Astrocyte of the cerebellum (primary cell): ENCODE measurements around the gene PTPRQ.
A peak's percentile ranks its signal among the peaks of the same experiment; 100 is the strongest.

Source experiments
- DNase-seq: peaks from one replicate; pipeline ENCODE4 v3.0.0-alpha.2; 2011; ENCODE audit warnings: low read depth
- H3K4me3 ChIP-seq: 2 replicates; pipeline ENCODE4 v1.5.1; 2011; ENCODE audit warnings: mild to moderate bottlenecking, low read depth, low read length, moderate library complexity
- CTCF ChIP-seq: IDR thresholded peaks from 2 replicates; pipeline ENCODE4 v1.5.1; 2012; ENCODE audit warnings: low read length, low read depth, moderate library complexity, mild to moderate bottlenecking; ENCODE audit errors: missing control alignments
- in situ Hi-C: cut with HindIII; loops from 2 replicates; pipeline ENCODE4 v1.10.0; 2017; ENCODE audit warnings: low sequenced_read_pairs

Gene PTPRQ

GRCh38 chr12:80690513-80690912 lies 246.5 kb downstream of the PTPRQ start:
- no peak for TF ChIP-seq CTCF
- in situ Hi-C loops = no loop called here
- no peak for DNase-seq

GRCh38 chr12:80692114-80692513 lies 248.1 kb downstream of the PTPRQ start:
- H3K4me3 ChIP-seq = no peak overlapping the region
- TF ChIP-seq CTCF = no peak
- in situ Hi-C loops = no loop called here
- DNase-seq = no peak

More at GRCh38 chr12:80690513-80690912, 246.5 kb downstream of the PTPRQ start:
- no peak overlapping the region for H3K4me3 ChIP-seq

GRCh38 chr12:80697270-80697887 lies 253.3 kb downstream of the PTPRQ start:
- in situ Hi-C loops = no loop called here
- H3K4me3 ChIP-seq = no peak overlapping the region
- DNase-seq = no peak
- no peak for TF ChIP-seq CTCF

- H3K4me3 ChIP-seq = no peak overlapping the region
- in situ Hi-C loops = no loop called here
- DNase-seq = no peak
- no peak for TF ChIP-seq CTCF
These were observed 254.2 kb downstream of the PTPRQ start for GRCh38 chr12:80698256-80698655.

GRCh38 chr12:80698847-80699542 lies 255.0 kb downstream of the PTPRQ start:
- in situ Hi-C loops = no loop called here
- TF ChIP-seq CTCF = no peak
- no peak overlapping the region for H3K4me3 ChIP-seq
- peak; percentile 40 for DNase-seq

- no peak for TF ChIP-seq CTCF
- no peak for DNase-seq
- in situ Hi-C loops = no loop called here
- H3K4me3 ChIP-seq = no peak overlapping the region
These were observed 256.3 kb downstream of the PTPRQ start for GRCh38 chr12:80700327-80700726.
